HAP-1 (cell line): Measurements from ENCODE around the gene RIPK3.
"Not testable (repeated sequence)": the region's sequence is repeated elsewhere in the genome, so short reads cannot be mapped to it uniquely, and the experiment has no call there.

Experiments used
- DNase-seq, 2 experiments: peaks; one replicate each; pipeline ENCODE4 v3.0.0-alpha.2; 2016 to 2020; ENCODE audit warnings: low spot score in 2 of 2
- H3K27me3 ChIP-seq: fragments of 250-450 bp; sonication (Bioruptor Pico); 2 replicates; pipeline ENCODE4 v1.5.1; 2020; ENCODE audit warnings: low read depth, mild to moderate bottlenecking, moderate library complexity
- H3K36me3 ChIP-seq: fragments of 250-450 bp; sonication (Bioruptor Pico); replicated peaks from 2 replicates; pipeline ENCODE4 v1.5.1; 2020; ENCODE audit warnings: mild to moderate bottlenecking
- H3K4me1 ChIP-seq: fragments of 250-450 bp; sonication (Bioruptor Pico); 2 replicates; pipeline ENCODE4 v1.5.1; 2020; ENCODE audit warnings: mild to moderate bottlenecking
- H3K4me3 ChIP-seq: fragments of 250-450 bp; sonication (Bioruptor Pico); 2 replicates; pipeline ENCODE4 v1.5.1; 2020; ENCODE audit warnings: mild to moderate bottlenecking, moderate library complexity
- H3K9me3 ChIP-seq: fragments of 250-450 bp; sonication (Bioruptor Pico); 2 replicates; pipeline ENCODE4 v1.5.1; 2020; ENCODE audit warnings: mild to moderate bottlenecking, moderate library complexity
- in situ Hi-C: fragments of 300-500 bp; cut with MboI; formaldehyde crosslinking; loops from 3 replicates; pipeline ENCODE4 v1.14.3; 2020; ENCODE audit warnings: low sequenced_read_pairs, inconsistent platforms, mixed read lengths

RIPK3 gene

GRCh38 chr14:24339284-24340151 lies at the start of gene RIPK3:
TSS of gene RIPK3 (minus strand) at chr14:24339991. CDS start at chr14:24339826, 165 bp downstream.
- peaks cover 11% of the 10 kb centered on the region for H3K27me3 ChIP-seq
- DNase-seq: no peak
- no peak within 1 kb of the TSS for H3K4me3 ChIP-seq
- H3K36me3 ChIP-seq: no peaks in the 10 kb centered on the region
- in situ Hi-C loops: loop anchor here (25.0 kb wide), 1 partner anchor 348 kb away; no protein-coding TSS in a partner anchor
- H3K9me3 ChIP-seq: no peaks in the 10 kb centered on the region
- no peaks in the 10 kb centered on the region for H3K4me1 ChIP-seq

- in situ Hi-C loops: no loop called here
- Histone ChIP-seq H3K4me1 (no peaks in the 10 kb centered on the region), H3K9me3 (no peaks in the 10 kb centered on the region), H3K4me3 (no peak overlapping the region), H3K27me3 (peaks cover 11% of the 10 kb centered on the region), H3K36me3 (no peaks in the 10 kb centered on the region)
- no peak for DNase-seq
These were observed 49.5 kb upstream of the RIPK3 start for GRCh38 chr14:24389226-24389848.

DNA sequence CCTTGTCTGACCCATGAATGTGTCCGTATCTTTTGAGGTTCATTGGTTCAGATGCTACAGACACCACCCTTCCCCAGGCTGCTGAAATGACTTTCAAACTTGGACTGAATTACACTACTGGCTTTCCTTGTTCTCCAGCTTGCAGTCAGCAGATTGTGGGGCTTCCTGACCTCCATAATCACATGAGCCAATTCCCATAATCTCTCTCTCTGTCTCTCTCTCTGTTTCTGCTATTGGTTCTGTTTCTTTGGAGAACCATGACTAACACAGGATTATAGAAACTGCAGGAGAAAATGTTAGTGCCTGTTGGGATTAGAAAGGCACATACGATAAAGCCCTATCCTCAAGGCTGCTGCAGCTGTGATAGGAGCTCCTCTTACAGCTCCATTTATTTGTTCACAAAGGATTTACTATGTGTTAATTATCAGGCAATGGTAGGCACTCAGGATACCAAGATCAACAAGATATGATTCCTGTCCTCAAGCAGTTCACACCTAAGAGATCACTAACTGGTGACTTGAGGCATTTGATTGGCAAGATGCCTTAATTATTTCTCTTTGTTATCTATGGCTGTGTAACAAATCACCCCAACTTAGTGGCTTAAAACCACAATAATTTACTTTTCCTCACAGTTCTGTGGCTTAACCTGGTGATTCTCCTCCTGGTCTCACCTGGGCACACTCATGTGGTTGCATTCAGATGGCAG lies 48.8 kb upstream of the RIPK3 start:
- no peaks in the 10 kb centered on the region for H3K36me3 ChIP-seq
- DNase-seq: no peak
- H3K27me3 ChIP-seq: peaks cover 11% of the 10 kb centered on the region
- in situ Hi-C loops: no loop called here
- no peaks in the 10 kb centered on the region for H3K4me1 ChIP-seq
- H3K4me3 ChIP-seq: no peak overlapping the region
- no peaks in the 10 kb centered on the region for H3K9me3 ChIP-seq

- H3K27me3 ChIP-seq: peaks cover 11% of the 10 kb centered on the region
- in situ Hi-C loops, DNase-seq, H3K4me1 ChIP-seq, H3K36me3 ChIP-seq, H3K9me3 ChIP-seq, H3K4me3 ChIP-seq: not testable (repeated sequence)
These were observed 47.8 kb upstream of the RIPK3 start for GRCh38 chr14:24387579-24387978.

DNA sequence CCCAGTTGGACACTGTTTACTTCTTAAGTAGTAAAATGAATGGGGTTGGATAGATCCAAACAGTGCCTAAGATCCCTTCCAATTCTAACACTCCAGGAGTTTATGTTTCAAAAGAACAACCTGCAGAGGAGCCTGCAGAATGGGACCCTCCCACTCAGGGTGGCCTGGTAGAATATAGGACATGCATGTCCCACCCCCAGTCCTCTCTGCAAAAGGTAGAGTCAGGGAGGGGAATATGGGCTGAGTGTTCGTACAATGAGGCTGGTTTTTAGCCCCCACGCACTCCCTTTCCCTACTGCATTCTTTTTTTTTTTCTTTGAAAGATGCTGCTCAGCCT lies 47.2 kb upstream of the RIPK3 start:
- in situ Hi-C loops: no loop called here
- DNase-seq: no peak
- Histone ChIP-seq H3K27me3 (peaks cover 11% of the 10 kb centered on the region), H3K9me3 (no peaks in the 10 kb centered on the region), H3K4me1 (no peaks in the 10 kb centered on the region), H3K36me3 (no peaks in the 10 kb centered on the region), H3K4me3 (no peak overlapping the region)

- H3K36me3 ChIP-seq: no peaks in the 10 kb centered on the region
- H3K4me1 ChIP-seq: no peaks in the 10 kb centered on the region
- H3K4me3 ChIP-seq: no peak overlapping the region
- no peak for DNase-seq
- H3K27me3 ChIP-seq: peaks cover 8% of the 10 kb centered on the region
- H3K9me3 ChIP-seq: no peaks in the 10 kb centered on the region
- in situ Hi-C loops: no loop called here
These were observed 45.7 kb upstream of the RIPK3 start for GRCh38 chr14:24385524-24385923.

- H3K36me3 ChIP-seq: no peaks in the 10 kb centered on the region
- H3K27me3 ChIP-seq: peaks cover 6% of the 10 kb centered on the region; the same call in 1 of the 2 replicates
These were observed 44.4 kb upstream of the RIPK3 start for GRCh38 chr14:24384169-24384568.

DNA sequence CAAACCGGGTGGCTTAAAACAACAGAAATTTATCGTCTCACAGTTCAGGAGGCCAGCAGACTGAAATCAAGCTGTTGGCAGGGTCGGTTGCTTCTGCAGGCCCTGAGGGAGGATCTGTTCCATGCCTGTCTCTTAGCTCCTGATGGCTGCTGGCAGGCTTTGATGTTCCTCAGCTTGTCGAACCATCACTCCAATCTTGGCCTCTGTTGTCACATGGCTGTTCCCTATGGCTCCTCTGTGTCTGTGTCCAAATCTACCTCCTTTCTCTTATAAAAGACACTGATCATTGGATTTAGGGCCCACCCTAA lies 42.2 kb upstream of the RIPK3 start:
- H3K27me3 ChIP-seq: no peaks in the 10 kb centered on the region
- DNase-seq: no peak
- in situ Hi-C loops: no loop called here
- no peaks in the 10 kb centered on the region for H3K4me1 ChIP-seq
- H3K4me3 ChIP-seq: no peak overlapping the region
- no peaks in the 10 kb centered on the region for H3K9me3 ChIP-seq
- H3K36me3 ChIP-seq: no peaks in the 10 kb centered on the region

More at GRCh38 chr14:24384169-24384568, 44.4 kb upstream of the RIPK3 start:
- Histone ChIP-seq H3K4me1 (no peaks in the 10 kb centered on the region), H3K4me3 (no peak overlapping the region), H3K9me3 (no peaks in the 10 kb centered on the region)
- no peak for DNase-seq
- in situ Hi-C loops: no loop called here

- in situ Hi-C loops: no loop called here
- no peaks in the 10 kb centered on the region for H3K36me3 ChIP-seq
- H3K27me3 ChIP-seq: no peaks in the 10 kb centered on the region
- H3K4me1 ChIP-seq: no peaks in the 10 kb centered on the region
- no peaks in the 10 kb centered on the region for H3K9me3 ChIP-seq
- H3K4me3 ChIP-seq: no peak overlapping the region
- DNase-seq: no peak
These were observed 41.7 kb upstream of the RIPK3 start for GRCh38 chr14:24381363-24382063.

DNA sequence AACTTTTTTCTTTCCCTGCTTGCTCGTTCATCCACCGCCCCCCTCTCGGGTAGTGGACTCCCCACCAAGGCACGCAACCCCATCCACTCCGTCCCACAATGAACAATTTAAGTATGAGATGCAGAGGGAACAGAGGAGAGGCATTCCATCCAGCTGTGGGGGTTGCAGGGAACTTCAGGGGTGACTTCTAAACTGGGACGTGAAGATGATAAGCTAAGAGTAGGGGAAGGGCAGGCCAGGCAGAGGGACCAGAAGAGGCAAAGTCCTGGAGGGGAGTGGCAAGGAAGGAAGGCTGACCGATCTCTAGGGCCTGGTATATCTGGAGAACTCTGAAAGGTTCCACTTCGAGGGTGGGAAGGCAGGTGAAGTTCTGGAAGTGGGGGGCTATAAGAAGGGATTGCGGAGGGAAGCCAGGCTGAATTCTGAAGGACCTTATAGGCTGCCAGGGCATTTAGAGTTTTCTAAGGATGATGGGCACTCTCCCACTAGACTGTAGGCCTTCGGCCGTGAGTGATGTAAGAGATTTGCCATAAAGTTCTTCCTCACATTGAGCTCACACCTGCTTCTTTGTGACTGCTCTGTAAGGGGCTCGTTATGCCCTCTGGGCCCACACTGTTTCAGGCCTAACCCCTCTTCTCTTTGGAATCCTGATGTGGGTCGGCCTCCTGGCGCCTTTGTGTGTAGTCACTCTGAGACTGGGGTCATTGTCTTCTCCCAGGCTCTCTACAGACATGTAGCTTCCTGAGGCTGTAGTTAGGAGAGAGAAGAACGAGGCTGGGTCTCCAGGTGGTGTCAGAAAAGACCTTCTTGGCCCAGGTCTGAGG lies 40.3 kb upstream of the RIPK3 start:
- no peak overlapping the region for H3K4me3 ChIP-seq
- H3K27me3 ChIP-seq: no peaks in the 10 kb centered on the region
- no peaks in the 10 kb centered on the region for H3K9me3 ChIP-seq
- in situ Hi-C loops: no loop called here
- no peak for DNase-seq
- no peaks in the 10 kb centered on the region for H3K4me1 ChIP-seq
- no peaks in the 10 kb centered on the region for H3K36me3 ChIP-seq

DNA sequence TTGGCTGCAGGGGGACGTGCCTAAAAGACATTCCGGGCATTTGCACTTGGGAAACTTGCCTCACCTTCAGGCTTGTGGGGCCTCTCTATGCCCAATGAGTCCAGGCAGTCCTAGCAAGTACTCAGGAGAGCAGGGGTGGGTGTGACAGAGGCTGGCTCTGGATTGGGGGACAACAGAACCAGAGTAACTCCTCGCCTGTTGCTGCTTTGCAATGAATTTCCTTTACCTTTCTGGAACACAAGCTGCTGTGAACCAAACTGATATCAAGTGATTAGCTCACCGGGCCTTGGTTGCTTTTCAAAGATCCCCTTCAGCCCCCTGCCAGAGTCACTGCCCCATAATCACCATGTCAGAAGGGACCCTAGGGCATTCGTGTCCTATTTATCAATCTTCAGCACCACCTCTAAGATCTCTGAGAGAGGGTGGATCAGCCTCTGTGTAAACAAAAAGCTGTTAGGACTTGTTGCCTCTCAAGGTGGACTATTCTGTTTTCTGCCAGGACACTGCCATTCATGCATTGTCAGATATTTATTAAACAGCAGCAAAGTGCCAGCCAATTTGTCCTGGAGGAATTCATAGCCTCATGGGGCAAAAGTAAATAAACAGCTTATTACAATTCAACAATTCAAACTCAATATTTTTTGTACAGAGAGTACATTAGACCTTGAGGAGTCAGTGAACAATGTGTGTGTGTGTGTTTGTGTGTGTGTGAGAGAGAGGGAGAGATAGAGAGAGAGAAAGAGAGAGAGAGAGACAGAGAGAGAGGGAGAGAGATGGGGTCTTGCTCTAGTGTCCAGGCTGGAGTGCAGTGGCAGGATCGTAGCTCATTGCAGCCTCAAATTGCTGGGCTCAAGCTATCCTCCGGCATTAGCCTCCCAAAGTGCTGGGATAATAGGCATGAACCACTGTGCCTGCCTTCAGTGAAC lies 39.5 kb upstream of the RIPK3 start:
- Histone ChIP-seq H3K36me3 (no peaks in the 10 kb centered on the region), H3K9me3 (no peaks in the 10 kb centered on the region), H3K4me3 (no peak overlapping the region), H3K27me3 (no peaks in the 10 kb centered on the region), H3K4me1 (no peaks in the 10 kb centered on the region)
- in situ Hi-C loops: no loop called here
- DNase-seq: no peak

- Histone ChIP-seq H3K27me3 (no peaks in the 10 kb centered on the region), H3K36me3 (no peaks in the 10 kb centered on the region; the same call in 1 of the 2 replicates), H3K4me3 (no peak overlapping the region), H3K9me3 (no peaks in the 10 kb centered on the region), H3K4me1 (no peaks in the 10 kb centered on the region)
- DNase-seq: no peak
- in situ Hi-C loops: no loop called here
These were observed 38.5 kb upstream of the RIPK3 start for GRCh38 chr14:24378327-24378726.
